Activated naive CD8-positive, alpha-beta T cell (primary cell): ENCODE measurements around the gene MC5R.

Experiments used
- H3K27ac Mint-ChIP-seq: one replicate; pipeline ENCODE4 v1.8.0; 2021; ENCODE audit warnings: mixed read lengths
- H3K27me3 Mint-ChIP-seq: one replicate; pipeline ENCODE4 v1.8.0; 2021; ENCODE audit warnings: mixed read lengths
- H3K36me3 Mint-ChIP-seq: one replicate; pipeline ENCODE4 v1.8.0; 2021; ENCODE audit warnings: mixed read lengths
- H3K4me1 Mint-ChIP-seq: one replicate; pipeline ENCODE4 v1.8.0; 2021; ENCODE audit warnings: low read depth, mixed read lengths
- H3K4me3 Mint-ChIP-seq: one replicate; pipeline ENCODE4 v1.8.0; 2021; ENCODE audit warnings: mild to moderate bottlenecking, mixed read lengths
- H3K9me3 Mint-ChIP-seq: one replicate; pipeline ENCODE4 v1.8.0; 2021; ENCODE audit warnings: low read depth, mixed read lengths

The MC5R gene

DNA sequence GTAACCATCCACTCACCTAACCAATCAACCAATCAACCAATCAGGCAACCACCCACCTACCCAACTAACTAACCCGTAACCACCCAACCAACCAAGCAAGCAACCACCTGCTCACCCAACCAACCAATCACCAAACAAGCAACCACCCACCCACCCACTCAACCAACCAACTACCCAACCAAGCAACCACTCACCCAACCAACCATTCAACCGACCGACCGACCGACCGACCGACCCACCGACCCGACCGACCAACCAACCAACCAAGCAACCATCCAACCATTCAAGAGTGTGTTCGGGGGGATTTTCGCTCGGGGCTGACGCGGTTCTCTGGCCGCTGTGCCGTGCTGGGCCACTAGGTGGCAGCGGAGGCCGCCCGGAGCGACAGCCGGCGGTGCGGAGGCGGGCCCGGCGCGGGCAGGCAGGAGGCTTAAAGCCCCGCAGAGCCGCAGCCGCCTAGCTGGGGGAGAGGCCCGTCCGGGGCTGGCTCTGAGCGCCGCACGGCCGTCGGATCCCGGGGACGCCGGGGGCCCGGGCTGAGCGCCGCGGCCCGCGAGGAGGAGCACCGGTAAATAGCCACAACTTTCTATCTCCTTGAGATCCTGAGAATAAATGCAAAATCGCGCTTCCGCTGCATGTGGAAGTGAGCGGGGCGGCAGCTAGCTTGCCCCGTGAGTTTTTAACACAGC lies at the start of gene MC5R:
TSS of gene MC5R (plus strand) at position 443 of the 689 bp plus-strand sequence. CDS start 1,617 bp downstream, outside the sequence.
- Mint-ChIP-seq H3K4me3 (peak within 1 kb of the TSS; percentile 78), H3K27me3 (peaks cover 13% of the 10 kb centered on the region), H3K36me3 (no peaks in the 10 kb centered on the region), H3K27ac (no peak within 1 kb of the TSS), H3K9me3 (no peaks in the 10 kb centered on the region), H3K4me1 (peaks cover 4% of the 10 kb centered on the region)

DNA sequence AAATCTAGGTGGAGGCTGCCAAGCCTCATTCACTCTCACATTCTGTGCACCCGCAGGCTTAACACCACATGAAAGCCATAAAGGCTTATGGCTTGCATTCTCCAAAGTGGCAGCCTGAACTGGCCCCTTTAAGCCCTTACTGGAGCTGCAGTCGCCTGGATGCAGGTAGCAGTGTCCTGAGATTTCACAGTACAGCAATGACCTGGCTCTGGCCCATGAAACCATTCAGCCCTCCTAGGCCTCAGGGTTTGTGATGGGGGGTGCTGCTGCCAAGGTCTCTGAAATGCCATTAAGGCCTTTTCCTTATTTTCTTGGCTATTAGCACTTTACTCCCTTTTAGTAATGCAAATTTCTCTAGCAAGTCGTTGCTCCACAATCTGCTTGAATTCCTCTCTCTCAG lies 48.9 kb upstream of the MC5R start:
- no peak overlapping the region for H3K4me3 Mint-ChIP-seq
- H3K9me3 Mint-ChIP-seq, result peaks cover under 1% of the 10 kb centered on the region
- no peaks in the 10 kb centered on the region for H3K4me1 Mint-ChIP-seq
- H3K36me3 Mint-ChIP-seq, result peaks cover 6% of the 10 kb centered on the region
- H3K27me3 Mint-ChIP-seq, result peaks cover 8% of the 10 kb centered on the region
- no peak overlapping the region for H3K27ac Mint-ChIP-seq

DNA sequence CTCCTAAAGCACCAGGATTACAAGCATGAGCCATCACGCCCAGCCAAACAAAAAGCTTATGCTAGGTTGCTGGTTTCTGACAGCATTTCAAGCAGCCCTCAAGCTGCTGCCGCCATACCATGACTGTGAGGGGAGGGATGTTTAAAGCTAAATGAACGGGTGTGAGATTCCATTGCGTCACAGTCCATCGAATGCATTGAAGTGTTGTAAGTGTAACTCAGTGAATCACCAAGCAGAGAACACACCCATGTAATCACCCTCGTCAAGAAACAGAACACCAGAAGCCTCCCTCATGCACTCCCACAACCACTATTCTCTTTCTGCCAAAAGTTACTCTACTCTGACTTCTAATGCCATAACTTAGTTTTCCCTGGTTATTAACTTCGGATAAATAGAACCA lies 32.8 kb upstream of the MC5R start:
- Mint-ChIP-seq H3K36me3 (no peaks in the 10 kb centered on the region), H3K27ac (no peak overlapping the region), H3K27me3 (peaks cover 6% of the 10 kb centered on the region)

DNA sequence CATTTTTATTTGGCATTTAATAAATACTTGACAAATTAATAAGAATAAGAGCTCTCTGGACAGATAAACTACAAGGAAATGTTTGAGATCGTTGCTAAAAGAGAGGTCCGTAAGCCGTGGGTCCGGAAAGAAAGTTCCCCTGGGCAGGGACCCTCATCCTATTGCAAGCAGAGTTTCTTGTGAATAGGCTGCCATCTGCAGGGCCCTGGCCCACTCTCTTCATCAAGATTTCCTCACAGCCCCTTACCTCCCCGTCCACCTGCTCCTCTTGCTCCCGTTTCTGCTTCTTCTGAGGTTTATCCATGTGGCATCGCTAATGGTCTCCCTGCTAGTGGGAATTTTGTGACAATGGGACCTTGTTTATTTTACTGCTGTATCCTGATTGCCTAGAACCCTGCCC lies 30.1 kb upstream of the MC5R start:
- Mint-ChIP-seq H3K4me1 (no peaks in the 10 kb centered on the region), H3K9me3 (no peaks in the 10 kb centered on the region), H3K27me3 (peaks cover 13% of the 10 kb centered on the region), H3K36me3 (no peaks in the 10 kb centered on the region), H3K4me3 (no peak overlapping the region), H3K27ac (no peak overlapping the region)

More for the DNA sequence above, 32.8 kb upstream of the MC5R start:
- Mint-ChIP-seq H3K9me3 (peaks cover 6% of the 10 kb centered on the region), H3K4me1 (no peaks in the 10 kb centered on the region), H3K4me3 (no peak overlapping the region)

DNA sequence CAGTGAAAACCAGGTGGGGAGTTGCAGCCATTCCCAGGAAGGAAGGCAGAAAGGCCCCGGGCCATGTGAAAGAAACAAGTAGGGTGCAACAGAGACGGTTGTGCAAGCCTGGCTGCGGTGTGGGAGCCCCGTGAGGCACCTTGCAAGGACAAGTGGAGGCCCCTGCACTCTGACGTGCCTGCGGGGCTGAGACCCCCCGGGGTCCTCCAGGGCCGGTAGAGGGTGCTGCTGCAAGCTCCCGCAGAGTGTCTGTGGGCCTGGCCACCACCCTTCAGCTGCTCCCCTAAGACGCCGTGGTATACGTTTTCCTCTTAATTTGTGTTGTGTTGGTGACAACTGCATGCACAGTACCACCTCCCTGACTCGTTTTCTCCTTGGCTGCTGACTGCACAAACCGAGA lies 27.4 kb upstream of the MC5R start:
- peaks cover 4% of the 10 kb centered on the region for H3K4me1 Mint-ChIP-seq
- peaks cover 16% of the 10 kb centered on the region for H3K27me3 Mint-ChIP-seq
- no peaks in the 10 kb centered on the region for H3K36me3 Mint-ChIP-seq
- no peaks in the 10 kb centered on the region for H3K9me3 Mint-ChIP-seq
- no peak overlapping the region for H3K4me3 Mint-ChIP-seq
- no peak overlapping the region for H3K27ac Mint-ChIP-seq

DNA sequence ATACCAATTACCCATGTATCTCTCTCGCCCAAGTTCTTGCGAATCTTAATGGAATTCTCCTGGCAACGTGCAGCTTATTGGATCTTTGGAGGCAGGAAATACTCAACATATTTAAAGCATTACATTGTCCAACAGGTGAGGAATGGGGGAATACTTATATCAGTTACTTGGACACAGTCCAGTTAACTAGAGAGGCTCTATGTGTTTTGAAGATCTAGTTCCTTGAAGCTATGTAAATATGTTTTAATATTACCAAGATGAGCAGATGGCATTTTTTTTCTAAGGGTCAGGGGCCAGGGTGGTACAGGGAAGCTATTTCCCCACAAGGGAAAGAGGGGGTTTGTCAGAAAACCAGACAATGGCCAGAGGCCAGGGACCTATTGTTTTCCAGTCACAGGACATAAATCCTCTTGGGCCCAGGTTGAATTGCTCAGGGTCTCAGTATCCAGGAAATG lies 26.8 kb upstream of the MC5R start:
- H3K27ac Mint-ChIP-seq, result no peak overlapping the region
- peaks cover 18% of the 10 kb centered on the region for H3K27me3 Mint-ChIP-seq
- no peaks in the 10 kb centered on the region for H3K9me3 Mint-ChIP-seq
- H3K36me3 Mint-ChIP-seq, result no peaks in the 10 kb centered on the region
- H3K4me3 Mint-ChIP-seq, result no peak overlapping the region
- H3K4me1 Mint-ChIP-seq, result peaks cover 5% of the 10 kb centered on the region

DNA sequence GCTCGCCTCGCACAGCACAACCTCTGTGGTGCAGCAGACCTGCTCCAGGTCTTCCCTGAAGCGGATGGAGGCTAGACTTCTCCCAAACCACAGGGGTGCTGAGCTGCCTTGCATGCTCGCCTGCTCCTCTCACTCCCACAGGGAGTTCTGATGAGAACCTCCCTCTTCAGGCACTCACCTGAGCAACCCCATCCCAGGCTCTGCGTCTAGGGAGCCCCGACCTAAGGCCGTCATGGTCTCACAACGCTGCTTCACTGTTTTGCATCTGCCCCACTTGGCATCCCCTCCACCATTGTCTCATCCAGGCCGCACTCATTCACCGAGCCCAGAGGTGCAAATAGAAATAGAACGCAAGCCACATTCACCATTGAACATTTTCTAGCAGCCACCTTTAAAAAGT lies 24.6 kb upstream of the MC5R start:
- Mint-ChIP-seq H3K36me3 (no peaks in the 10 kb centered on the region), H3K27ac (no peak overlapping the region), H3K4me1 (peaks cover 5% of the 10 kb centered on the region), H3K9me3 (no peaks in the 10 kb centered on the region), H3K27me3 (peaks cover 26% of the 10 kb centered on the region), H3K4me3 (no peak overlapping the region)

DNA sequence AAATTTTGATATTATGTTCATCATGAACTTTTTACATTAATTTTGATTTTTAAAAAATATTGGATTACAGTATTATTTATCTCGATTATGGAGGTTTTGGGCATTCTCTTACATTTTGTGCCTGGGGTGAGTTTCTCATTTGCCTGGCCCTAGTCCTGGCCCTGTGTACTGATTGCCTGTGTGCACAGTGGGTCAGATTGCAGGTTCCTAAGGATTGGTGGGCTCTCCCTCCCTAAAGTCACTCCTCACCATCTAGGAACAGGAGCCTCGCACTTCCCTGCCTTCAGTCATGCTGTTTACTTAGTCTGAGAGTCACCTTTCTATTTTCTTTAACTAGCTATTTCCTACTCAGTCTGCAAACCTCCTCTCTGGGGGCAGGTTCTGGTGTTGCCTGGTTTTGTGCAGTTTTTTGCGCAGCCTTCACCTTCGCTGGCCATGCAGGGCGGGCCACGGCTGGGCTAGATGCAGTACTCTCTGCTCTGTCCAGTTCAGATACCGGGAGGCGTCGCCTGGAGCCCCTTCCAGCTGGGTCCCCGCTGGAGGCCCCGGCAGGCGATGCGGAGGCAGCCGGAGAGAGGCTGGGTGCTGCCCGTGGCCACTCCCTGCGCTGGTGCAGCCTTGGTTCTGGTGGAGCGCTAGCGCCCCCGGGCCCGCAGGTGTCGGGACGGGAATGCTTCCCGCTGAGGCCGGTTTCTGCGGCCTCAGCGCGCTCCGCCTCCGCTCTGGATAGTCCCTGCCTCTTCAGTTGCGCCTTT lies 23.3 kb upstream of the MC5R start:
- Mint-ChIP-seq H3K4me3 (peak overlapping the region; percentile 79), H3K9me3 (no peaks in the 10 kb centered on the region), H3K36me3 (no peaks in the 10 kb centered on the region), H3K27ac (no peak overlapping the region), H3K4me1 (peaks cover 5% of the 10 kb centered on the region), H3K27me3 (peaks cover 35% of the 10 kb centered on the region)

DNA sequence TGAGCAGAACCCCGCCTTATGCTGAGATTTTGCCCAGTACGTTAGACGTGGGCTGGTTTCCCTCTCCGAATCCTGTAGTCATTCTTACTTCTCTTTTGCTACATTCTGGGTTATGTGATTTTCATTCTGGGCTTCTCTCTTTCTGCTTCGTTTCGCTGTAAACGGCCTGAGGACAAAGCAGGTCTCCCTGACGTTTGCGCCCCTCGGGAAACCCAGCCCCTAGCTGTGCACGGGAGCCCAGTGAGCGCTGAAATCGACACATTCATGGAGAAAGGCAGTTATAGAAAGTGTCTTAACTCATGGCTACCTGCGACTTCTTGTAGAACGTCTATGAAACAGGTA lies 22.7 kb upstream of the MC5R start:
- Mint-ChIP-seq H3K36me3 (no peaks in the 10 kb centered on the region), H3K4me3 (peak overlapping the region; percentile 79), H3K4me1 (peaks cover 5% of the 10 kb centered on the region), H3K9me3 (no peaks in the 10 kb centered on the region), H3K27ac (no peak overlapping the region), H3K27me3 (peaks cover 35% of the 10 kb centered on the region)

DNA sequence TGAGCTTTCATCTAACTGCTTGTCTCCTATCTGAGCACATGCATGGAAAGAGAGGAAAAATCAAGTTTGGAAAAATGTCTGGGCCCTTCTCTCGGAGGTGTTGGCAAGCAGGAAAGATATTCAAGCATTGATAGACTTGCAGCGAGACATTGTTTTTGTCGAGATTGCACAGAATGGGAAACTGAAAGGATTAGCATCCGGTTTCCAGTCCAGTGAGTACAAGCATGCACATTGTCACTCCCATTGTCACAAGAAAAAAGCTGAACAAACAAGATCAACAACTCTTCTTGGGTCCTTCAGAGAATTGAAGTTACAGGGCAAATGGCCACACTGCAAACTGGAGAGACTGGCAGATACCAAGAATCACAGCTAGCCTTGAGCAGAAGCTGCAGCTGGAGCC lies 19.6 kb upstream of the MC5R start:
- Mint-ChIP-seq H3K36me3 (no peaks in the 10 kb centered on the region), H3K4me1 (peaks cover 5% of the 10 kb centered on the region), H3K4me3 (no peak overlapping the region), H3K27ac (no peak overlapping the region), H3K9me3 (no peaks in the 10 kb centered on the region), H3K27me3 (peaks cover 26% of the 10 kb centered on the region)

DNA sequence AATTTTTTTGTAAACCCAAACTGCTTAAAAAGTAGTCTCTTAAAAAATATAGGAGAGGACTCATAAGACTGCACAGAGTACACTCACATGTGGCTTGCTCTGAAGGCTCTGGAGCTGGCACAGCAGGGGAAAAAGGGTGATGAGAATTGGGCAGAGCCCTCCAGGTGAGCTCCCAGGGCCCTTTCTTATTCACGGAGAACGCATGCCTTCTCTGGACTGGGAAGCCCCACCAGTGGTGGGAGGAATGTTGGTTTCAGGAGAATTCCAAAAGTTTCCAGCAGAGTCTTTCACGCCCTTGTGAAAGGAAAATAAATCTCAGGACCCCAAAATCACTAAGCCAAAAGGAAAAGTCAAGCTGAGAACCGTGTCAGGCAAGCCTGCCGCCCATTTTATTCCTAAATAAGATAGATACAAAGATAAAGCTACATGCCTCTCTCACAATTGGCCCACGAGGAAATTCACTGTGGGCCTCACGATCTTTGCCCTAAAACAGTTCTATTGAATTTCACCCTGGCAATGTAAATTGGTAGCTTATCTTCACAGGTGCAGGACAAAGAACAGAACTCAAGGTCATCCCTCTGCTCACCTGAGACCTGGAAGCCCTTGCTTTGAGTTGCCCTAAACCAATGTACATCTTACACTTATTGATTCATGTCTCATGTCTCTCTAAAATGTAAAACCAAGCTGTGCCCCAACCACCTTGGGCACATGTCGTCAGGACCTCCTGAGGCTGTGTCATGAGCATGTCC lies 15.5 kb upstream of the MC5R start:
- Mint-ChIP-seq H3K4me1 (no peaks in the 10 kb centered on the region), H3K27ac (no peak overlapping the region), H3K9me3 (no peaks in the 10 kb centered on the region), H3K36me3 (no peaks in the 10 kb centered on the region), H3K4me3 (no peak overlapping the region), H3K27me3 (peaks cover 13% of the 10 kb centered on the region)

DNA sequence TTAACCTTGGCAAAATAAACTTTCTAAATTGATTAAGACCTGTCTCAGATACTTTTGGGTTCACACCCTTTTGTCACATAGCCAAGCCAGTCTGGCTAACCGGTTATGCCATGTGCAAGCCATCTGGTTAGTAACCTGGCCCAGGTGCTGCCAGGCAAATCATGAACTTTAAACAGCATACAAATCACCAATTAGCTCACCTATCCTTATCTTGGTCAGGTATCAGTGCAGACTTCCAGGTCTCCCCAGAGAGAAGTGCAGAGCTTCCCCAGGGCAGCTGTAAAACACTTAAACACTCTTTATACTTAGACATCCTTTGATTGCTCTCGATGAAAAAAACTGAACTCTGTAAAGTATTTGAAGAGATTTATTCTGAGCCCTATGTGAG lies 14.9 kb upstream of the MC5R start:
- Mint-ChIP-seq H3K4me1 (no peaks in the 10 kb centered on the region), H3K4me3 (no peak overlapping the region), H3K36me3 (no peaks in the 10 kb centered on the region), H3K9me3 (no peaks in the 10 kb centered on the region), H3K27ac (no peak overlapping the region), H3K27me3 (peaks cover 12% of the 10 kb centered on the region)

DNA sequence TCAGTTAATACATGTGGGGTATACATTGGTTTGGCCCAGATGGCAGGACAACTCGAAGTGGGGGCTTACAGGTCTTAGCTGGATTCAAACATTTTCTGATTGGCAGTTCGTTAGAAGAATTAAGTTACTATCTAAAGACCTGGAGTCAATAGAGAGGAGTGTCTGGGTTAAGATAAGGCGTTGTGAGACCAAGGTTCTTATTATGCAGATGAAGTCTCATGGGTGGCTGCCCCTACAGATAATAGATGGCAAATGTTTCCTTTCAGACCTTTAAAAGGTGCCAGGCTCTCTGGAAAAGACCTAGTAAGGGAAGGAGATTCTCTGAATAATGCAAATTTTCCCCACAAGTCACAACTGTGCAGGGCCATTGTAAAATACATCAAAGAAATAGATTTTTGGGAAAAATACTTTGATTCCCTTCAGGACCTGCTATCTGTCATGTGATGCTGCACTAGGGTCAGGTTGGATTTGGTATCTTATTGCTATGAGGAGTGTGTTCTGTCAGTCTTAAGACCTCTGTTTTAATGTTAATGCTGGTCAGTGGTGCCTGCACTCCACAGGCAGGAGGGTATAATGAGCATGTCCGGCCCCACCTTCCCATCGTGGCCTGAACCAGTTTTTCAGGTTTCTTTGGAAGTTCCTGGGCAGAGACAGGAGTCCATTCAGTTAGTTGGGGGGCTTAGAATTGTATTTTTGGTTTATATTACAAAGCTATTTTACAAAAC lies 14.3 kb upstream of the MC5R start:
- no peaks in the 10 kb centered on the region for H3K9me3 Mint-ChIP-seq
- no peaks in the 10 kb centered on the region for H3K36me3 Mint-ChIP-seq
- H3K27ac Mint-ChIP-seq, result no peak overlapping the region
- peaks cover 8% of the 10 kb centered on the region for H3K27me3 Mint-ChIP-seq
- no peaks in the 10 kb centered on the region for H3K4me1 Mint-ChIP-seq
- no peak overlapping the region for H3K4me3 Mint-ChIP-seq

DNA sequence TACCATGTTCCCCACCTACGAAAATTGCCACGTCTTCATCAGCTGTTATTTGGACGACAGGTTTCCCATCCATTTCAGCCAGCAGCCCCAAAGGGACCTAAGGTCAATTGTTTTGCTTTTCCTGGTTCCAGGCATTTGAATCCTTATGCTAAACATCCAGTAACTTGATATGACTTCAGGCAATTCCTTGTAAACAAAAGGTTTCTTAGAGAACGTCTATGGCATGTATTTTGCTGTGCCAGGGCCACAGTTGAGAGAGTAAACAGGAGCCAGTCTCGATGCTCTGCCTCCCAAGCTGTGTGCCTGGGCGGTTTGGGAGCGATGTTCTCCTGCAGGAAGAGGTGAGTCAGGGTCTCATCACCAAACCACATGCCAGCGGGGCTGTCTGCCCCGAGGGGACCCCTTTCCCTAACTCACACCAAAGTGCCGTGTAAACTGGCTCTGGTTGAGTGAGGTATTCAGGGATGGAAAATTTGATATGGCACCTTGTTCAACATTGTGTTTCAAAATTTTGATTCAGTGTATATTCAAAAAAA lies 12.9 kb upstream of the MC5R start:
- Mint-ChIP-seq H3K27me3 (no peaks in the 10 kb centered on the region), H3K4me3 (no peak overlapping the region), H3K36me3 (no peaks in the 10 kb centered on the region), H3K4me1 (no peaks in the 10 kb centered on the region), H3K9me3 (no peaks in the 10 kb centered on the region), H3K27ac (no peak overlapping the region)
